ENCODE data around the gene EYA4.

The EYA4 gene

GRCh38 chr6:133430530-133430929 lies 189.4 kb downstream of the EYA4 start:
- Histone ChIP-seq H3K4me3 (ENCODE audit: low read length) (no peak overlapping the region), H3K27ac (ENCODE audit: low read depth, low read length) (no peak overlapping the region), H3K9ac (ENCODE audit: low read length) (no peak overlapping the region), H3K36me3 (ENCODE audit: control insufficient read depth, insufficient read depth, low read length) (no peaks in the 10 kb centered on the region), H3K4me1 (ENCODE audit: control insufficient read depth, insufficient read depth, low read length) (no peaks in the 10 kb centered on the region), H3K27me3 (ENCODE audit: control insufficient read depth, insufficient read depth, low read length) (no peaks in the 10 kb centered on the region)

- Histone ChIP-seq H3K36me3 (ENCODE audit: control insufficient read depth, insufficient read depth, low read length) (no peaks in the 10 kb centered on the region), H3K4me1 (ENCODE audit: control insufficient read depth, insufficient read depth, low read length) (no peaks in the 10 kb centered on the region), H3K4me3 (ENCODE audit: low read length) (no peak overlapping the region), H3K9ac (ENCODE audit: low read length) (no peak overlapping the region), H3K27me3 (ENCODE audit: control insufficient read depth, insufficient read depth, low read length) (no peaks in the 10 kb centered on the region), H3K27ac (ENCODE audit: low read depth, low read length) (no peak overlapping the region)
Observed at GRCh38 chr6:133431031-133431430, 189.9 kb downstream of the EYA4 start.

GRCh38 chr6:133432021-133432989 lies 191.1 kb downstream of the EYA4 start:
- H3K9ac ChIP-seq (ENCODE audit: low read length) = no peak overlapping the region
- H3K4me1 ChIP-seq (ENCODE audit: control insufficient read depth, insufficient read depth, low read length) = no peaks in the 10 kb centered on the region

GRCh38 chr6:133435065-133435728 lies 194.0 kb downstream of the EYA4 start:
- Histone ChIP-seq H3K36me3 (ENCODE audit: control insufficient read depth, insufficient read depth, low read length) (no peaks in the 10 kb centered on the region), H3K9ac (ENCODE audit: low read length) (no peak overlapping the region), H3K4me3 (ENCODE audit: low read length) (no peak overlapping the region), H3K27me3 (ENCODE audit: control insufficient read depth, insufficient read depth, low read length) (no peaks in the 10 kb centered on the region), H3K4me1 (ENCODE audit: control insufficient read depth, insufficient read depth, low read length) (no peaks in the 10 kb centered on the region), H3K27ac (ENCODE audit: low read depth, low read length) (no peak overlapping the region)

More at GRCh38 chr6:133432021-133432989, 191.1 kb downstream of the EYA4 start:
- Histone ChIP-seq H3K27me3 (ENCODE audit: control insufficient read depth, insufficient read depth, low read length) (no peaks in the 10 kb centered on the region), H3K27ac (ENCODE audit: low read depth, low read length) (no peak overlapping the region), H3K4me3 (ENCODE audit: low read length) (no peak overlapping the region), H3K36me3 (ENCODE audit: control insufficient read depth, insufficient read depth, low read length) (no peaks in the 10 kb centered on the region)

GRCh38 chr6:133436652-133437051 lies 195.5 kb downstream of the EYA4 start:
- Histone ChIP-seq H3K9ac (ENCODE audit: low read length) (no peak overlapping the region), H3K36me3 (ENCODE audit: control insufficient read depth, insufficient read depth, low read length) (no peaks in the 10 kb centered on the region), H3K27ac (ENCODE audit: low read depth, low read length) (no peak overlapping the region), H3K27me3 (ENCODE audit: control insufficient read depth, insufficient read depth, low read length) (no peaks in the 10 kb centered on the region), H3K4me1 (ENCODE audit: control insufficient read depth, insufficient read depth, low read length) (no peaks in the 10 kb centered on the region), H3K4me3 (ENCODE audit: low read length) (no peak overlapping the region)

GRCh38 chr6:133441491-133441890 lies 200.3 kb downstream of the EYA4 start:
- Histone ChIP-seq H3K27me3 (ENCODE audit: control insufficient read depth, insufficient read depth, low read length) (no peaks in the 10 kb centered on the region), H3K9ac (ENCODE audit: low read length) (no peak overlapping the region), H3K4me1 (ENCODE audit: control insufficient read depth, insufficient read depth, low read length) (no peaks in the 10 kb centered on the region), H3K4me3 (ENCODE audit: low read length) (no peak overlapping the region), H3K36me3 (ENCODE audit: control insufficient read depth, insufficient read depth, low read length) (no peaks in the 10 kb centered on the region), H3K27ac (ENCODE audit: low read depth, low read length) (no peak overlapping the region)

- H3K4me3 ChIP-seq (ENCODE audit: low read length) = no peak overlapping the region
Observed at GRCh38 chr6:133446789-133447188, 205.6 kb downstream of the EYA4 start.

GRCh38 chr6:133447924-133448323 lies 206.8 kb downstream of the EYA4 start:
- H3K27ac ChIP-seq (ENCODE audit: low read depth, low read length) = no peak overlapping the region
- no peak overlapping the region for H3K9ac ChIP-seq (ENCODE audit: low read length)
- H3K4me3 ChIP-seq (ENCODE audit: low read length) = no peak overlapping the region
- H3K27me3 ChIP-seq (ENCODE audit: control insufficient read depth, insufficient read depth, low read length) = no peaks in the 10 kb centered on the region
- no peaks in the 10 kb centered on the region for H3K36me3 ChIP-seq (ENCODE audit: control insufficient read depth, insufficient read depth, low read length)
- H3K4me1 ChIP-seq (ENCODE audit: control insufficient read depth, insufficient read depth, low read length) = no peaks in the 10 kb centered on the region

More at GRCh38 chr6:133446789-133447188, 205.6 kb downstream of the EYA4 start:
- Histone ChIP-seq H3K4me1 (ENCODE audit: control insufficient read depth, insufficient read depth, low read length) (no peaks in the 10 kb centered on the region), H3K27me3 (ENCODE audit: control insufficient read depth, insufficient read depth, low read length) (no peaks in the 10 kb centered on the region), H3K9ac (ENCODE audit: low read length) (no peak overlapping the region), H3K27ac (ENCODE audit: low read depth, low read length) (no peak overlapping the region), H3K36me3 (ENCODE audit: control insufficient read depth, insufficient read depth, low read length) (no peaks in the 10 kb centered on the region)

- Histone ChIP-seq H3K9ac (ENCODE audit: low read length) (no peak overlapping the region), H3K4me3 (ENCODE audit: low read length) (no peak overlapping the region), H3K36me3 (ENCODE audit: control insufficient read depth, insufficient read depth, low read length) (no peaks in the 10 kb centered on the region), H3K4me1 (ENCODE audit: control insufficient read depth, insufficient read depth, low read length) (no peaks in the 10 kb centered on the region), H3K27ac (ENCODE audit: low read depth, low read length) (no peak overlapping the region), H3K27me3 (ENCODE audit: control insufficient read depth, insufficient read depth, low read length) (no peaks in the 10 kb centered on the region)
Observed at GRCh38 chr6:133456439-133456838, 215.3 kb downstream of the EYA4 start.

- Histone ChIP-seq H3K4me1 (ENCODE audit: control insufficient read depth, insufficient read depth, low read length) (no peaks in the 10 kb centered on the region), H3K27me3 (ENCODE audit: control insufficient read depth, insufficient read depth, low read length) (no peaks in the 10 kb centered on the region), H3K9ac (ENCODE audit: low read length) (no peak overlapping the region), H3K4me3 (ENCODE audit: low read length) (no peak overlapping the region), H3K27ac (ENCODE audit: low read depth, low read length) (no peak overlapping the region), H3K36me3 (ENCODE audit: control insufficient read depth, insufficient read depth, low read length) (no peaks in the 10 kb centered on the region)
Observed at GRCh38 chr6:133456944-133457343, 215.8 kb downstream of the EYA4 start.

GRCh38 chr6:133460101-133460500 lies 218.9 kb downstream of the EYA4 start:
- Histone ChIP-seq H3K27ac (ENCODE audit: low read depth, low read length) (no peak overlapping the region), H3K9ac (ENCODE audit: low read length) (no peak overlapping the region), H3K4me1 (ENCODE audit: control insufficient read depth, insufficient read depth, low read length) (no peaks in the 10 kb centered on the region), H3K4me3 (ENCODE audit: low read length) (no peak overlapping the region), H3K27me3 (ENCODE audit: control insufficient read depth, insufficient read depth, low read length) (no peaks in the 10 kb centered on the region), H3K36me3 (ENCODE audit: control insufficient read depth, insufficient read depth, low read length) (no peaks in the 10 kb centered on the region)

GRCh38 chr6:133463790-133464189 lies 222.6 kb downstream of the EYA4 start:
- no peak overlapping the region for H3K4me3 ChIP-seq (ENCODE audit: low read length)
- no peaks in the 10 kb centered on the region for H3K36me3 ChIP-seq (ENCODE audit: control insufficient read depth, insufficient read depth, low read length)
- no peak overlapping the region for H3K9ac ChIP-seq (ENCODE audit: low read length)
- no peaks in the 10 kb centered on the region for H3K27me3 ChIP-seq (ENCODE audit: control insufficient read depth, insufficient read depth, low read length)
- H3K4me1 ChIP-seq (ENCODE audit: control insufficient read depth, insufficient read depth, low read length) = no peaks in the 10 kb centered on the region
- no peak overlapping the region for H3K27ac ChIP-seq (ENCODE audit: low read depth, low read length)

Measured in rectal smooth muscle tissue (tissue), 1 donor.